ENCODE data around the gene ADGRV1.

GRCh38 chr5:90882448-90882847, 323.9 kb downstream of the ADGRV1 start:
- TF ChIP-seq EP300 (IDR thresholded peaks at IDR 0.05): no peak
- no peak for TF ChIP-seq POLR2A (IDR thresholded peaks at IDR 0.05)
- TF ChIP-seq CTCF (IDR thresholded peaks at IDR 0.05): no peak

All from tibial nerve (tissue), 4 donors.